Hepatocyte (in vitro differentiated cells): ENCODE data around the gene ZNF746.

Source experiments
- EZH2 ChIP-seq: fragments of 200-600 bp; sonication (generic); IDR thresholded peaks from 2 replicates; pipeline ENCODE4 v1.6.1; 2016; ENCODE audit warnings: antibody characterized with exemption, mild to moderate bottlenecking, borderline replicate concordance
- EZH2phosphoT487 ChIP-seq: fragments of 200-600 bp; sonication (generic); IDR thresholded peaks from one replicate; pipeline ENCODE4 v1.6.1; 2018; ENCODE audit warnings: antibody characterized with exemption, mild to moderate bottlenecking, low read depth, moderate library complexity; ENCODE audit not compliant: unreplicated experiment, severe bottlenecking
- TF ChIP-seq, protein P1 (sequence below): fragments of 200-600 bp; sonication (generic); IDR thresholded peaks from 2 replicates; pipeline ENCODE4 v1.5.1; 2016; ENCODE audit warnings: antibody characterized with exemption, mild to moderate bottlenecking; ENCODE audit not compliant: poor library complexity

GRCh38 chr7:149454750-149455149 lies 42.9 kb downstream of the ZNF746 start:
- TF ChIP-seq, protein P1, sequence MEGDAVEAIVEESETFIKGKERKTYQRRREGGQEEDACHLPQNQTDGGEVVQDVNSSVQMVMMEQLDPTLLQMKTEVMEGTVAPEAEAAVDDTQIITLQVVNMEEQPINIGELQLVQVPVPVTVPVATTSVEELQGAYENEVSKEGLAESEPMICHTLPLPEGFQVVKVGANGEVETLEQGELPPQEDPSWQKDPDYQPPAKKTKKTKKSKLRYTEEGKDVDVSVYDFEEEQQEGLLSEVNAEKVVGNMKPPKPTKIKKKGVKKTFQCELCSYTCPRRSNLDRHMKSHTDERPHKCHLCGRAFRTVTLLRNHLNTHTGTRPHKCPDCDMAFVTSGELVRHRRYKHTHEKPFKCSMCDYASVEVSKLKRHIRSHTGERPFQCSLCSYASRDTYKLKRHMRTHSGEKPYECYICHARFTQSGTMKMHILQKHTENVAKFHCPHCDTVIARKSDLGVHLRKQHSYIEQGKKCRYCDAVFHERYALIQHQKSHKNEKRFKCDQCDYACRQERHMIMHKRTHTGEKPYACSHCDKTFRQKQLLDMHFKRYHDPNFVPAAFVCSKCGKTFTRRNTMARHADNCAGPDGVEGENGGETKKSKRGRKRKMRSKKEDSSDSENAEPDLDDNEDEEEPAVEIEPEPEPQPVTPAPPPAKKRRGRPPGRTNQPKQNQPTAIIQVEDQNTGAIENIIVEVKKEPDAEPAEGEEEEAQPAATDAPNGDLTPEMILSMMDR: no peak
- TF ChIP-seq EZH2 (no peak), EZH2phosphoT487 (no peak)
